Stomach (tissue), 4 donors: Measurements from ENCODE around the gene MEA1.

ENCODE experiments used
- CTCF ChIP-seq, 7 experiments: fragments of 450-650 bp in 4 of 7; fragments of 200-600 bp in 3 of 7; sonication (generic) in 3 of 7; IDR thresholded peaks; one replicate each; pipeline ENCODE4 v1.5.1; 2016 to 2019; ENCODE audit warnings: antibody characterized with exemption in 7 of 7, control low read depth in 2 of 7, mild to moderate bottlenecking in 1 of 7
- EP300 ChIP-seq: sonication (generic); formaldehyde crosslinking; IDR thresholded peaks from one replicate; pipeline ENCODE4 v1.6.1; 2017; ENCODE audit warnings: antibody characterized with exemption
- POLR2A ChIP-seq, 4 donors: fragments of 450-650 bp; IDR thresholded peaks; one replicate each; pipeline ENCODE4 v1.6.1; 2016; ENCODE audit warnings: antibody characterized with exemption in 4 of 4, control low read depth in 2 of 4, mild to moderate bottlenecking in 1 of 4, moderate library complexity in 1 of 4
- POLR2AphosphoS5 ChIP-seq, 3 donors: sonication (generic); formaldehyde crosslinking; IDR thresholded peaks; one replicate each; pipeline ENCODE4 v1.6.1; 2016; ENCODE audit warnings: antibody characterized with exemption in 3 of 3

GRCh38 chr6:42971746-42972327 lies 41.9 kb downstream of the MEA1 start:
- TF ChIP-seq CTCF (IDR thresholded peaks at IDR 0.05) (no peak), POLR2A (IDR thresholded peaks at IDR 0.05) (no peak), POLR2AphosphoS5 (IDR thresholded peaks at IDR 0.05) (no peak), EP300 (no peak)
